Daoy (cell line): ENCODE measurements around the gene TARS1. TPM values are rescaled to one million over a fixed set of nuclear protein-coding genes. Genes with fewer than 3 reads are reported as not detected.

Experiments
- DNase-seq: peaks from one replicate; pipeline ENCODE4 v3.0.0-alpha.2; 2015; ENCODE audit warnings: low read depth
- total RNA-seq: library from RNA; depleted of rRNA; stranded (reverse); fragments of >200 nt; shearing (Covaris generic); gene quantifications from 2 replicates; pipeline ENCODE4 v1.2.3, GENCODE V29; 2014; rRNA removed

Gene TARS1
- total RNA-seq = 308 and 395 TPM in 2 replicates

DNA sequence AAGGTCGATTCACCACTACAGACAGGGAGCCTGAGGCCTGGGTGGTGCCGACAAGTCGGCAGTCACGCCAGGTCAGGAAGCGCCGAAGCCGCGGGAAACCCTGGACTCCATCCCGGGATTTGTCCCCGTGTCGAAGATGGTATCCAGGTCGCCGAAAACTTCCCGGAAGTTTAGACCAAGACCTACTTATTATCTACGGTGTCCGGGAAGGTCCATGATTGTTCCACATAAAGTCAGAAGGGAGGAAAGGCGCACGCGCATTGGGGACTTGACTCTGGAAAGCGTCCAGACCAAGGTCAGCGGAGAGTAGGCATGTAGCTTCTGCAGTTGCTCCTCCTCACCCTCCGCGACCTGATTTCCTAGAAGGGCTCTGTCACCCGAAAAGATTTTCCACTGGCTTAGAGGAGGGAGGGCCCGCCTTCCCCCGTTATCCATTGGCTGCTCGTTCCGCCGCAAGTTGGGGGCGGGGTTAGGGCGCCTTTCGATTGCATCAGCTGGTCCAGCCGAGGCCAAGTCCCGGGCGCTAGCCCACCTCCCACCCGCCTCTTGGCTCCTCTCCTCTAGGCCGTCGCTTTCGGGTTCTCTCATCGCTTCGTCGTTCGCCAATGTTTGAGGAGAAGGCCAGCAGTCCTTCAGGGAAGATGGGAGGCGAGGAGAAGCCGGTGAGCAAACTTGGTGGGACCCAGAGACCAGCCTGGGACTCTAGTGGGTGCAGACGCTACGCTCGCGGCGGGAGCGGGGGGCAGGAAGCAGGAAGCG lies at the start of gene TARS1:
Gene TARS1, plus strand, starts transcription at position 484 of the 759 bp plus-strand sequence. Its CDS starts 122 bp downstream, at position 606.
- peak; percentile 99 for DNase-seq

DNA sequence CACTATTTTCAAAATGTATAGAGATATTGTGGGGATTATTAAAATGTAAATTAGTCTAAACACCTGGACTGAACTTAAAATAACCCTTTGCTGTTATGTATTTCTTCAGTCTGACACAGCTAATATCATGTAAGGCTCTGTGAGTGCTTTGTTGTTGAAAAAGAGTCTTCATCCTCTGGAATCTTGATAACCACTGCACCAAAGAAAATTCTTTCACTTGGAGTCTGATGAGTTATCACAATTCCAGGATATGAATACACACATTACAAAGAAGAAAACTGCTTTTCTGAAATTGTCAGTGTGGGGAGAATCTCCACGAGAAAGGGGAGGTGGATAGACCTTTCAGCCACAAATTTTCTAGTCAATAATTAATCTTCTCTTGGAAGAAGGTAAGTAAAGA lies 42.3 kb upstream of the TARS1 start:
- DNase-seq = no peak

DNA sequence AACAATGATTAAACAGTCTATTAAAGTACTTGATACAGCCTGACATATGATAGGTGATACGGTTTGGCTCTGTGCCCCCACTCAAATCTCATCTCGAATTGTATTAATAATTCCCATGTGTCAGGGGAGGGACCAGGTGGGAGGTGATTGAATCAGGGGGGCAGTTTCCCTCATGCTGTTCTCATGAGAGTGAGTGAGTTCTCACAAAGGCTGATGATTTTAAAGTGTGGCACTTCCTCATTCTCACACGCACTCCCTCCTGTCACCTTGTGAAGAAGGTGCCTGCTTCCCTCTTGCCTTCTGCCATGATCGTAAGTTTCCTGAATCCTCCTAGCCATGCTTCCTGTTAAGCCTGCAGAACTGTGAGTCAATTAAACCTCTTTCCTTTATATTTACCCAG lies 40.1 kb upstream of the TARS1 start:
- no peak for DNase-seq

DNA sequence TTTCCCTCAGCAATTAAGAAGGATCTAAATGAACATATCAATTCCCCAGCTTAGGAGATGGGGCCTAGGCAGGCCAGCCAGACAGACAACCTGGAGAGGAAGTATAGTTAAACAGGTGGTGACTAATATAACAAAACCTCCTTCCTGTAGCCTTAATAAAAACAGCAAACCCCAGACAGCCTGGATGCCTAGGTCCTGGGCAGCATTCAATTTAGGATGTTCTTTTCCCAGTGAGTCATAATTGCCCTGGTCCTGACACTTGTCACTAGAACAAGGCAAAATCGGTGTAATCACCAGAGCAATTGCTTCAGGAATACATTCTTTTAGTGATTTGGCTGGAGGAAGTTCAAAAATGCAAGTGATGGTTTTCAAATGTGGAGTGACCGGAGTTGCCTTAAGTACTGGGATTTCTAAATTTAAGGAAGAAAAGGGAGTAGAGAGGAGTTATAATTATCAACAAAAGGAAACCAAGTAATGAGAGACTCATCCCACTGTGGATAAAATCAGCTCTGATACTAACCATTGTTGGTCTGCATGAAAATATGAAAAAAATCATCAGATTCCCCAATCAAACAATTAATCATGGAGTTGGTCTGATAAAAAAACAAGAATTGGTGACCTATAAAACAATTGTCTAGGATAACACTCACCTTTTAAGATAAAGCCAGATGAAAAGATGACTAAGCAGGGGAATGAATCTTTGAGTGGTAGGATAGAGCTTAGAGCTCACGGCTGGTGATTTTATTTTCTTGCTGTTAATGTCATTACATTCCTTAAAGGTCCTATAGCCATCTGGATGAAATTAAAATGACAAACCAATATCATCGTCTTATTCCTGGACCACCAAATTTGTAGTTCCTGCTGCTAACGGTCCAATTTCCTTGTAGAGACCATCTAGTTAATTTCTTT lies 39.0 kb upstream of the TARS1 start:
- DNase-seq = peak; percentile 18

DNA sequence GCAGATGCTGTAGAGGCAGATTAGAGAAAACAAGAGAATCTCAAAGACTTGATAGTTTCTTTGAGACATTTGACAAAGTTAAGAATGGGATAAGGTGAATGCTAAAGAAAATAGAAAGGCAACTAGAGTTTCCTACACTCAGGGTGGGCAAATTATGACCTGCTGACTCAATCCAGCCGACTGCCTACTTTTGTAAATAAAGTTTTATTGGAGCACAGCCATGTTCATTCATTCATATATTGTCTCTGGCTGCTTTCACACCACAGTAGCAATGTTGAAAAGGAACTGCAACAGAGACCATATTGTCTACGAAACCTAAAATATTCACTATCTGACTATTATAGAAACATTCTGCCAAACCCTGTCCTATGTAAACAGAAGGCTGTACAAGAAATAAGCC lies 37.6 kb upstream of the TARS1 start:
- no peak for DNase-seq

DNA sequence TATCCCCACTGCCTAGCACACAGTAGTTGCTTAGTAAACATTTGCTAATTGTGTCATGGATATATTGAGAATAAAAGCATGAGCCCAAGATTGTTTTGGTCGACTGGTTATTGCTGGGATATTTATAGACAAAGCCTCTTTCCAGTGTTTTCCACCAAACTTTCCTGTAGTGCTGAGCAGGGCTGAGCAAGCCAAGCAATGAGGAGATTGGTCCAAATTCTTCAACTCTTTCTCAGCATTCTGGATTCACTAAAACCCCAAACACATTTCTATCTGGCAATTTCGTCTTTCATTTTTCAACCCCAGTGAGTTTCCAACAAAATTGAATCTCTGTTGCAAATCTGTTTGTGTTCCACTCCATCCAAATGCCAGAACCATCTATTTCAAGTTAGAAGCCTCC lies 31.9 kb upstream of the TARS1 start:
- no peak for DNase-seq

DNA sequence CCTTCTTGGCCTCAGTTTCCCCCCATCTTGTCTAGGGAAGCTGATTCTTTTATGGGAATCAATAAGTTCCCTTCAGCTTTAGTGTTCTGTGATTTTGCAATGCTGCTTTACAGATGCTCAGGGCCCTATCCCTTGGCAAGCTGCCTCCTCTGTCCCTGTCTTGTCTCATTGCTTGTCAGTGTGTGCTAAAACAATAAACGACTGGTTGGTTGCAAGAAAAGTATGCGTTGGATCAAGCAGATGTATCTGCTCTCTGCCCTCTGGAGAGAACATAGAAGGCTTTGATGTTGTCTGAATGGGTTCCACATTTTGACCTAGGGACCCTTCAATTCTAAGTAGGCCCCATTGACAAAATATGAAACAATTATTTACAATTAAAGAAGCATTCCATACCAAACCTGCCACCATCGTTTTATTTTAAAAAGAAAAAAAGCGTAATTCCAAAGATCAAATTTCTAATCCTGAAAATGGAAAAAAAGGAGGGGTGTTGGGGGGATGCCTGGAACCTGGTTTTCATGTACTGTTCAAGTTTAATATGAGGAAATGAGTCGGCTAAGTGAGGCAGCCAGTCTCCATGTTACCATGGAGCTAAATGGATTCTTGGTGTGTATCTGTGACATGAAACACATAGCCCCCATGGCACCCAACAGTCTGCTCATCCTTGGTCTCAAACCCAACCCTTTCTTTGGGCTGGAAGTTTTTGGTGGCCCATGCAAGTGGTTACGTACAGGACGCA lies 31.2 kb upstream of the TARS1 start:
- no peak for DNase-seq

DNA sequence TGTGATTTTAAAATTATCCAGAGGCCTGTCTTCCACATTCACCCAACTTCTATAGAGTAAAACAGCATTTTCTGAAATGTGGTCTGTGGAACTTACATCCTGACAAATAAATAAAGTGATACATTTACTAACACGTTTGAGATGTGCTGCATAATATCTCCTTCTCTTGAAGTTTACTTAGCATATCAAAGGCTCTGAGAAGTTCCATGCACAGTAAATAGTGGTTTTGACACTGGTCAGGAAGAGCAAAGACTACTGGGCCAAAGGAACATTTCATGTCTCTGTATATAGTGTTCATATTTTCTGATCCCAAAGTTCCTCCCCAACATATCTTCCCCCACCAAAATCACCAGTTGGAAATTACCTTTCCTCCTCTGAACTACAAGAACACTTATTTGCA lies 30.5 kb upstream of the TARS1 start:
- DNase-seq = no peak

DNA sequence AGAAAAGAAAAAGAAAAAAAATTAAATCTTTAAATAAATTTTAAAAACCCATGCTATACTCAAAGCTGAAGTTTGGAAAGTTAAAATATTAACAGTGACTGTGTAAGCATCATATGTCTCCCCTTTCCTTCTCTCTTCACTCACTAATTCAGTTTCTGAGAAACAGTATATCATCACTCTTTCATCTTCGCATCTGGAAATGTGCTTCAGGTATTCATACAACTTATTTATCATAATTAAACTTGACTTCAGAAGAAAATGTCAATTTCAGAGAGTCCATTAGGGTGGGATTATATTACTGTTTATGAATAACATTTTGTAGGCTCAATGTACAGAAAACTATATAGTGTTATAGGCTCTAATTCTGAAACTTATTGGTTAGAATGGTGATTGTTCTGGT lies 29.3 kb upstream of the TARS1 start:
- no peak for DNase-seq

DNA sequence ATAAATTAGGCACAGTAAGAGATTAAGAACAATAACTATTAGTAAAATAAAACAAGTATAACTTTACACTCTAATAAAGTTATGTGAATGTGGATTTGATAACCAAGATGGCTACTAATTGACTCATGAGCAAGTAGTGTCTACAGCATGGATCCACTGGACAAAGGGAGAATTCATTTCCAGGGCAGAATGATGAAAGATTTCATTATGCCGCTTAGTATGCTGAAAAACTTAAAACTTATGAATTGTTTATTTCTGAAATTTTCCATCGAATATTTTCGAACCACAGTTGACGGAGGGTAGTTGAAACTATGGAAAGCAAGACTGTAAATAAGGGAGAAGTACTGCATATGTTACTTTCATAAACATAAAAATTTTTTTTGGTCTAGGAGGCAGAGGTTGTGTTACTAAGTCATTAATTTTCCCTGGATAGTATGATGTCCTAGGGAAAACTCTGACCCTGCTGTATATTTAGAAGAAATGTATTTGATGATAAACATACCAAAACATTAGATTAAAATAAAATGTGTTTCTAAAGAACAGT lies 24.9 kb upstream of the TARS1 start:
- no peak for DNase-seq

DNA sequence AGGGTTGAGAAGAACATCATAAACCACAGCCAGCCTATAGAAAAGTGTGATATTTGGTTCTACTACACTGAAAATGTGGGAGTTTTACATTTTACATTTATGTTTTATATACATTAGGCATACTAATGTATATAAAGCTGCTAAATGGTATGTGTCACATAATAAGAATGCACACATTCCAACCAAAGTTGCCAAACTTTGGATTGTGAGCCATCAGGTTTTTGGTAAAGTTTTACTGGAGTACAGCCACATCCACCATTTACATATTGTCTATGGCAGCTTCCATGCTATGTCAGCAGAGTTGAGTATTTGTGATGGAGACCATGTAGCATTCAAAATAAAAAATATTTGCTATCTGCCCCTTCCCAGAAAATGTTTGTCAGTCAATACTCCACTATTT lies 23.1 kb upstream of the TARS1 start:
- DNase-seq = no peak

DNA sequence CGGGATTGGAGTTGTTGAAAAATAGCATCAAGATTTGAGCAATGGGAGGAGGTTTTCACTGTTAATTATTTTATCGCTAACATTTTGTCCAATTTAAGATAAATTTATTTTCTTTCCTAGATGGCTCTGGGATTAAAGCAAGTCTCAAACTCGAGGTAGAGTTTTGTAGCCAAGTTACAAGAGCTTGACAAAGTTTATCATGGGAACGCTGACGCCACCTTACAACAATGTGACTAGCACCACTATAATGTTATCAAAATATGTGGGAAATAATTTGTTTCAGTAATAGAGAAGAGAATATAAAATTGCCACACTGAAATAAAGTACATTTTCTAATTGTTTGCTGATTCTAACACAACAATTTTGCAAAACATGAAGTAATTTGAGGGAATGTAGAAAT lies 19.8 kb upstream of the TARS1 start:
- DNase-seq = no peak

DNA sequence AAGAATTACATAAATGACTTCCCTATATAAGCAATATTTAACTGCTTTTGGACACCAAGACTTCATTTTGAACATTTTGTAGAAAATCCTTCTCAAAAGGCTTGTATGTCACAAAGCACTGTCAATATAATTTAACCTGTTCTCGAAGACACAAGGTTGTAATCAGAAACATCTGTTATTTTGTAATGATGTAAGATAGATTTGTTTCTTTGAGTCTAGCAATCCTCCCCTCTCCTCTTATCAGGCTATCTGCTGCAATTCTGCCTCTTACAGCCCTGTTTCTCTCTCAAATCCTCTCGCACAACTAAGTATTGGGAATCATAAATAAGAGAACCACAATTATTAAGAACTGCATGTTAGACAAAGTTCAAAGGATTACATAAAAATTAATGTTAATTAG lies 18.6 kb upstream of the TARS1 start:
- no peak for DNase-seq

DNA sequence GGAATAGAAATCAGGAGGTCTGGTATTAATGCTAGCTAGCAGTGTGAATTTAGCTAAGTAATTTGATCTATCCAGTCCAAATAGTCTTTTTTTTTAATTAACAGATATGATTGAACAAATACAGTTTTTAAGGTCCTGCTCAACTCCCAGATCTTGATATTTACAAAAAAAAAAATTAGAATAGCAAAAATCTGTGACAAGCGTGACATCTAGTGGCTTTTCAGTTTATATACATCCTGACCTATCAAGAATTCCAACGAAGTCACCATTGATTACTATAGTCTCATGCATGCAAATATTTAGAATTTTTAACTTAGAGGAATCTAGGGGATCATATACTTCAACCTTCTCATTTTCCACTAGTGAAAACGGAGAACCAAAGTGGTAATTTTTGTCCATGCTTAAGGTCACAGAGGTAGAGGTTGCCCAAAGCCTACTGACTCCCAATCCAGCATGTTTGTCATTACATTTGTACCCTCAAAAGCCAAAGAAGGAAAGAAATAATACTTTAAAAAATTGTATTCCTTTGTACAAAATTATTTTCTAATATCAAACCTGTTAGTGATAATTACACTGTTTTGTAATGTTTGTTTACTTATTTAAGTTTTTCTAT lies 17.6 kb upstream of the TARS1 start:
- no peak for DNase-seq

DNA sequence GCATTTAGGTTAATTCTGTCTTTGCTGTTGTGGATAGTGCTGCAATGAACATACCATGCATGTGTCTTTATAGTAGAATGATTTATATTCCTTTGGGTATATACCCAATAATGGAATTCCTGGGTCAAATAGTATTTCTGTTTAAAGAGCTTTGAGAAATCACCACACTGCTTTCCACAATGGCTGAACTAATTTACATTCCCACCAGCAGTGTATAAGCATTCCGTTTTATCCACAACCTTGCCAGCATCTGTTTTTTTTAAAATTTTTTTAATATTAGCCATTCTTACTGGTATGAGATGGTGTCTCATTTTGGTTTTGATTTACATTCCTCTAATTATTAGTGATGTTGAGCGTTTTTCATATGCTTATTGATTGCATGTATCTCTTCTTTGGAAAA lies 15.5 kb upstream of the TARS1 start:
- no peak for DNase-seq

DNA sequence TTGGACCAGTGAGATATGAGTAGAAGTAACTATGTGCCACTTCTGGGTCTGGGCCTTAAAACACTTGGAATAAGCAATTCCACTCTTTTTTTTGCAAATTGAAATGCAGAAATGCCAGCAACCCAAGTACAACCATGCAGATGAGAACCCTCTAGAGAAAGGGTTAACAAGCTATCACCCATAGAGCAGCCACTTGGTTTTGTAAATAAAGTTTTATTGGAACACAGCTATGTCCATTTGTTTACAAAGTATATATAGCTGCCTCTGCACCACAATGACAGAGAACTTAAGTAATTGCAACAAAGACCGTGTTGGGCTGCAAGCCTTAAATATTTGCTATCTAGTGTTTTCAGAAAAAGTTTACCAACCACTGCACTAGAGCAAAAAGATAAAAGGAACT lies 9.8 kb upstream of the TARS1 start:
- no peak for DNase-seq

DNA sequence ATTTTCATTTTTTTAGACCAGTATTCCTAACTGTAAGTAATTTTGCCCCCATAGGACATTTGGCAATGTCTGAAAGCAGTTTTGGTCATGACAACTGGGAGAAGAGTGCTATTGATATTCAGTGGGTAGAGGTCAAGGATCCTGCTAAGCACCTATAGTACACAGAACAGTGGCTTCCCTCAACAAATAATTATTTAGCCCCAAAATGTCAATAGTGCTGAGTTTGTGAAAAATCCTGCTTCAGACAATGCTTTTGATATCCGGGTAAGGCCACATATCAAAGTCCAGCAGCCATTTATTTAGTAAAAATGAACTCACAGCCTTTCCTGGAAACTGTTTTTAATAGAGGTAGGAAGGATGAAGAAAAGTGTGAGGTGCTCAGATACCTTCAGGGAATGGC lies 8.1 kb upstream of the TARS1 start:
- DNase-seq = no peak

DNA sequence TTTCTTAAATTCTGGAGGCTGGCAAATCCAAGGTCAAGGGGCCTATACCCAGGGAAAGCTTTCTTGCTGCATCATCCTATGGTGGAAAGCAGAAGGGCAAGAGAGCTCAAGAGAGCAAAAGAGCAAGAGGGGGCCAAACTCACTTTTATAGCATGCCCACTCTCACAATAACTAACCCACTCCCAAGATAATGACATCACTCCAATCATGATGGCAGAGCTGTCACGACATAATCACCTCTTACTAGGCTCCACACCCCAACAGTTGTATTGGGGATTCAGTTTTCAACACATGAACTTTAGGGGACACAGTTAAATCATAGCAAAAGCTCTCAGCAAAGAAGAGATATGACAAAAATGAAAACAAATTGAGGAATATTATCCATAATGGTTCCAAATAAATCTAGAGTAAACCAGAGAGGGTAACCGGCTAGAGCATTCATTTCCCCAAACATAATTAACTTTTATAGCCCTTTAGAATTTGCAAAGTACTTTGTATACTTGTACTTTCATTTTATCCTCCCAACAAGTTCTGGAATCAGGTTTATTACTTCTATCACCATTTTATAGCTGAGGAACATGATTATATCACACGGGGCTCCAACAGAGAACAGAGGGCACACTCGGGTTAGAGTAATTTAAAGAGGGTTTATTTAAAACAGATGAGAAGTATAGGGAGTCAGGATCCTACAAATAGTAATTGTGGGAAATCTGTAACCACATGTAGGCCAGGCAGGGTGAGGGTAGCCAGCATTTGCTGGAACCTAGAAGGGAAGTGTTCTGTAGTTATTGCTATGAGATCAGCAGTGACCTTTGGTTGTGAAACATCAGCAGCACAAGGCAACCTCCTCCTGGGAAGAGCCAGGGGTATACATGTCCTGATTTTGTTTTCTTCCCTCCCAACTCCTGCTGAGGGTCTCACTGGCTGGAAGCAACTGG lies 7.2 kb upstream of the TARS1 start:
- DNase-seq = no peak

DNA sequence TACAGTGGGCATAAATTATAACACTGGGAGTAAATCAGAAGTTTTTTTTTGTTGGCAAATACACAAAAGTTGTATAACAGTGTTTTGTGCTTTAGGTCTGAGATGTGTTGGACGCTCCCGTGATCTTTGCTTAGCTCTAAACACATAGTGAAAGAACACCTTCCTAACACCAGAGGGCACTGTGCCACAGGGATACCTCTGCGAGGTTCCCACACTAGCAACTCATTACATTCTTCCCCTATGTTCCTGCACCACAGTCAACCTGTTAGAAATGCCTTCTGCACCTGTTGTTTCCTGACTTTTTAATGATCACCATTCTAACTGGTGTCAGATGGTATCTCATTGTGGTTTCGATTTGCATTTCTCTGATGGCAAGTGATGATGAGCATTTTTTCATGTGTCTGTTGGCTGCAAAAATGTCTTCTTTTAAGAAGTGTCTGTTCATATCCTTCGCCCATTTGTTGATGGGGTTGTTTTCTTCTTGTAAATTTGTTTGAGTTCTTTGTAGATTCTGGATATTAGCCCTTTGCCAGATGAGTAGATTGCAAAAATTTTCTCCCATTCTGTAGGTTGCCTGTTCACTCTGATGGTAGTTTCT lies 4.8 kb upstream of the TARS1 start:
- DNase-seq = peak; percentile 66

DNA sequence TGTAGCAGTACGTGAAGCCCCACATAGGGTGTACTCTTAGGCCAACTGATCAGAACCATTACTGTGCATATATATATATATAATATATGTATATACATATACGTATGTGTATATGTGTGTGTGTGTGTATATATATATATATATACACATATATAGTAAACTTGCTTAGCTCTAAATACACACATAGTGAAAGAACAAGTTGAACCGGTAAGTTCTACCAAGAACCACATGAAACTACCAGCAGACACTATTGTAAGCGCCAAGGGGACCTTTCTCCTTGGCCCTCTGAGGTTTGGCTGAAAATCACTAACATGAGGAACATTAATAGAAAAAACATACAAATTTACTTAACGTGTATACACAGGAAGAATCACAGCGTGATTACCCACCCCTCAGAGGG lies 1.8 kb upstream of the TARS1 start:
- DNase-seq = no peak
